CD8-positive, alpha-beta memory T cell (primary cell): ENCODE measurements around the gene ANKMY2. TPM values are rescaled to one million over a fixed set of nuclear protein-coding genes. Genes with fewer than 3 reads are reported as not detected.
A peak's percentile ranks its signal among the peaks of the same experiment; 100 is the strongest.
"Not testable (repeated sequence)": the region's sequence is repeated elsewhere in the genome, so short reads cannot be mapped to it uniquely, and the experiment has no call there.

ENCODE experiments used
- CTCF ChIA-PET: fragments of 350-600 bp; sonication (Branson Sonifier 250); formaldehyde crosslinking; loops from one replicate; lab custom pipeline; 2021; ENCODE audit warnings: antibody characterized with exemption; lab: Charles Lee
- POLR2A ChIA-PET: fragments of 350-600 bp; sonication (Branson Sonifier 250); formaldehyde crosslinking; loops from one replicate; lab custom pipeline; 2021; ENCODE audit warnings: antibody characterized with exemption; lab: Charles Lee
- DNase-seq, 5 donors: peaks; one replicate each; pipeline versions ENCODE4 v3.0.0 to v3.0.0-alpha.2; 2020 to 2022; ENCODE audit warnings: mixed read lengths in 1 of 5
- H3K27ac ChIP-seq: one replicate; pipeline ENCODE4 v1.7.0; 2013; ENCODE audit warnings: low read depth, mild to moderate bottlenecking, low read length, moderate library complexity
- H3K27me3 ChIP-seq: 2 replicates; pipeline ENCODE4 v1.7.0; 2013; ENCODE audit warnings: low read length, mild to moderate bottlenecking; ENCODE audit not compliant: insufficient read depth, poor library complexity, severe bottlenecking
- H3K36me3 ChIP-seq: 2 replicates; pipeline ENCODE4 v1.7.0; 2013; ENCODE audit warnings: mild to moderate bottlenecking, low read length, moderate library complexity; ENCODE audit not compliant: insufficient read depth
- H3K4me1 ChIP-seq: 2 replicates; pipeline ENCODE4 v1.7.0; 2013; ENCODE audit warnings: mild to moderate bottlenecking, low read length, moderate library complexity; ENCODE audit not compliant: insufficient read depth
- H3K4me3 ChIP-seq: 2 replicates; pipeline ENCODE4 v1.7.0; 2013; ENCODE audit warnings: mild to moderate bottlenecking, low read length
- H3K9me3 ChIP-seq: 2 replicates; pipeline ENCODE4 v1.7.0; 2013; ENCODE audit warnings: mild to moderate bottlenecking, low read length
- H3K27ac Mint-ChIP-seq, 8 donors: one replicate each; pipeline ENCODE4 v1.8.0; 2020 to 2021; ENCODE audit warnings: mixed read lengths in 8 of 8, mild to moderate bottlenecking in 6 of 8, inconsistent platforms in 3 of 8, moderate library complexity in 3 of 8
- H3K27me3 Mint-ChIP-seq, 2 donors: one replicate each; pipeline ENCODE4 v1.8.0; 2020 to 2021; ENCODE audit warnings: mixed read lengths in 2 of 2, mild to moderate bottlenecking in 1 of 2, moderate library complexity in 1 of 2
- H3K36me3 Mint-ChIP-seq, 3 donors: one replicate each; pipeline ENCODE4 v1.8.0; 2020 to 2021; ENCODE audit warnings: mixed read lengths in 3 of 3, inconsistent platforms in 1 of 3, mild to moderate bottlenecking in 1 of 3
- H3K4me1 Mint-ChIP-seq, 3 donors: one replicate each; pipeline ENCODE4 v1.8.0; 2020 to 2021; ENCODE audit warnings: mixed read lengths in 3 of 3, inconsistent platforms in 1 of 3, mild to moderate bottlenecking in 1 of 3
- H3K4me3 Mint-ChIP-seq, 7 donors: one replicate each; pipeline ENCODE4 v1.8.0; 2020 to 2021; ENCODE audit warnings: mixed read lengths in 7 of 7, mild to moderate bottlenecking in 6 of 7, moderate library complexity in 4 of 7, inconsistent platforms in 2 of 7
- H3K9me3 Mint-ChIP-seq, 5 donors: one replicate each; pipeline ENCODE4 v1.8.0; 2020 to 2022; ENCODE audit warnings: mixed read lengths in 5 of 5, mild to moderate bottlenecking in 3 of 5, moderate library complexity in 2 of 5, inconsistent platforms in 1 of 5
- polyA plus RNA-seq: library from polyadenylated mRNA; unstranded; fragments of 300-500 nt; fragmentation: Illumina TruSeq; gene quantifications from one replicate; pipeline ENCODE4 v1.2.3, GENCODE V29; 2021
- total RNA-seq, 2 experiments: library from RNA; stranded (reverse); gene quantifications; one replicate each; pipeline ENCODE4 v1.2.3, GENCODE V29; 2021

ANKMY2 gene
- total and polyA plus RNA-seq, 3 experiments from 2014 or later: 10.7 to 20.1 (median 10.9) TPM

- CTCF ChIA-PET: no interaction called here
- peaks cover 16 to 62% (median 18%) of the 10 kb centered on the region in 3 donors for H3K36me3 Mint-ChIP-seq
- no peak overlapping the region for H3K4me3 Mint-ChIP-seq
- Histone ChIP-seq H3K36me3 (no peaks in the 10 kb centered on the region), H3K4me1 (no peaks in the 10 kb centered on the region), H3K9me3 (no peaks in the 10 kb centered on the region), H3K4me3 (no peak overlapping the region), H3K27me3 (no peaks in the 10 kb centered on the region), H3K27ac (peak overlapping the region; percentile 25)
- no peak overlapping the region for H3K27ac Mint-ChIP-seq
- DNase-seq: no peak
- peaks cover 12 to 46% (median 25%) of the 10 kb centered on the region in 3 donors for H3K4me1 Mint-ChIP-seq
- H3K9me3 Mint-ChIP-seq: peaks cover 0 to 2% (median 0%) of the 10 kb centered on the region in 5 donors
- no peaks in the 10 kb centered on the region for H3K27me3 Mint-ChIP-seq
- POLR2A ChIA-PET: no interaction called here
These were observed 23.4 kb upstream of the ANKMY2 start for GRCh38 chr7:16668978-16669377.

DNA sequence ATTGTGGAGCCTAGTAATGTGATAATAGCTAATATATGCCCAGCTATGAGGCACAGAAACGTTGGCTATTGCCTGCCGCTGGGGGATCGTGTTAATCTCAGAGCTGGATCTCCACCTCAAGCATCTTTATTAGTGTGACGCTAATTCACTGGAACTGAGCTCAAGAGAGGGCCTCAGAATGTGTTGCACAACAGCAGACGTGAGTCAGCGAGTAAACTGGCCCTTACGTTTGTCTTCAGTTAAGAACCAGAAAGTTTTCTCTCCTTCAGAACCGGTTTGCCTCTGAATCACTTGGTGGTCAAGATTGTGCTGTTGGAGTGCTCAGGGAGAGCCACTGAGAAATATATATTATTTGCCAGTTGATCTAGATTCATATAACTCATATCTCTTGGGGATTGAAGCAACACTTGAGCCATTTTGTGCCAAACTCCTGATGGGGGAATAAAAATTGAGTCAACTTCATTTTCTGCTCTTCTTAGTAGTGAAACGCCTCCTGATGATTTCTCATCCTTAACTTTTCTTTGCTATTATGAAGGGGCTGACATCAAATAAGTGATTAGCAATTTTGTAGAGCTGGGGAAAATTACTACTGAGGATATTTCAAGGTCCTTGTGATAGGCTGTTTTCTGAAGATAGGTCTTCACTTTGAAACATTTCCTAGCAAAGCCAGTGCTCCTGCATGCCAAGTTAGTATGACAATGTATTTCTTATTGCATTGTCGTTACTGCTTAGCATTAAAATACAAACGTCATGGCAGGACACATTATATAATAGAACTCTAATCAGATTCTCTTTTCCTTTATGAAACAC, 22.7 kb upstream of the ANKMY2 start:
- Mint-ChIP-seq H3K36me3 (peaks cover 16 to 62% (median 18%) of the 10 kb centered on the region in 3 donors), H3K4me1 (peaks cover 12 to 50% (median 25%) of the 10 kb centered on the region in 3 donors), H3K4me3 (no peak overlapping the region), H3K27ac (peak overlapping the region in 1 of 8 donors; percentile 10), H3K9me3 (peaks cover 0 to 2% (median 0%) of the 10 kb centered on the region in 5 donors), H3K27me3 (no peaks in the 10 kb centered on the region)
- Histone ChIP-seq H3K27me3 (no peaks in the 10 kb centered on the region), H3K4me3 (no peak overlapping the region), H3K36me3 (no peaks in the 10 kb centered on the region), H3K4me1 (no peaks in the 10 kb centered on the region), H3K27ac (peak overlapping the region; percentile 25), H3K9me3 (no peaks in the 10 kb centered on the region)
- no peak for DNase-seq
- CTCF ChIA-PET: no interaction called here
- POLR2A ChIA-PET: no interaction called here

DNA sequence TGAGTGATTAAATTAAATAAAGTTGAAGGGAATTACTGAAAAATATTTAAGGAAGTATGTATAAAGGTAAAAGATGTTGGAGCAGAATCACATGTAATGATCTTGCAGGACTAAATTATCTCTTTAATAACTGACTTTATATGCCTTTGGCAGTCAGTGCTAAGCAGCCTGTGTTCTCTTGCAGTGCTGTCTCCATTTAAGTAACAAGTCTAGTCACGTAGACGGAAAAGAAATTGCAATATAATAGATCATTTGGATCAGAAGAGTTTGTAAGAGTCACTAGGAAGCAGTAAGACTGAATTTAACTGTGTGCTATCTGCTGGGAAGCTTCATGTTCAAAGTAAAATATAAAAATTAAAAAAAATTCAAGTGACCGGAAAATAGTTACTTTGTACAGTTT, 21.8 kb upstream of the ANKMY2 start:
- no peaks in the 10 kb centered on the region for H3K36me3 ChIP-seq
- no peaks in the 10 kb centered on the region for H3K9me3 ChIP-seq
- H3K27me3 Mint-ChIP-seq: no peaks in the 10 kb centered on the region
- H3K9me3 Mint-ChIP-seq: peaks cover 0 to 2% (median 0%) of the 10 kb centered on the region in 5 donors
- H3K27me3 ChIP-seq: no peaks in the 10 kb centered on the region
- H3K4me3 ChIP-seq: no peak overlapping the region
- DNase-seq: no peak
- H3K27ac ChIP-seq: no peak overlapping the region
- peaks cover 15 to 56% (median 16%) of the 10 kb centered on the region in 3 donors for H3K36me3 Mint-ChIP-seq
- H3K27ac Mint-ChIP-seq: no peak overlapping the region
- CTCF ChIA-PET: no interaction called here
- H3K4me1 ChIP-seq: no peaks in the 10 kb centered on the region
- no peak overlapping the region for H3K4me3 Mint-ChIP-seq
- peaks cover 13 to 54% (median 30%) of the 10 kb centered on the region in 3 donors for H3K4me1 Mint-ChIP-seq
- POLR2A ChIA-PET: no interaction called here

- no peak overlapping the region for H3K4me3 ChIP-seq
- ChIA-PET POLR2A (no interaction called here), CTCF (no interaction called here)
- H3K36me3 ChIP-seq: no peaks in the 10 kb centered on the region
- H3K4me1 Mint-ChIP-seq: peaks cover 18 to 46% (median 40%) of the 10 kb centered on the region in 3 donors
- no peak for DNase-seq
- H3K4me3 Mint-ChIP-seq: no peak overlapping the region
- H3K4me1 ChIP-seq: no peaks in the 10 kb centered on the region
- H3K27ac Mint-ChIP-seq: peak overlapping the region in 1 of 8 donors; percentile 67
- H3K27me3 ChIP-seq: no peaks in the 10 kb centered on the region
- peaks cover 0 to 15% (median 6%) of the 10 kb centered on the region in 3 donors for H3K36me3 Mint-ChIP-seq
- peaks cover 0 to 2% (median 0%) of the 10 kb centered on the region in 5 donors for H3K9me3 Mint-ChIP-seq
- no peaks in the 10 kb centered on the region for H3K27me3 Mint-ChIP-seq
- H3K9me3 ChIP-seq: no peaks in the 10 kb centered on the region
- no peak overlapping the region for H3K27ac ChIP-seq
These were observed 16.4 kb upstream of the ANKMY2 start for GRCh38 chr7:16661924-16662323.

DNA sequence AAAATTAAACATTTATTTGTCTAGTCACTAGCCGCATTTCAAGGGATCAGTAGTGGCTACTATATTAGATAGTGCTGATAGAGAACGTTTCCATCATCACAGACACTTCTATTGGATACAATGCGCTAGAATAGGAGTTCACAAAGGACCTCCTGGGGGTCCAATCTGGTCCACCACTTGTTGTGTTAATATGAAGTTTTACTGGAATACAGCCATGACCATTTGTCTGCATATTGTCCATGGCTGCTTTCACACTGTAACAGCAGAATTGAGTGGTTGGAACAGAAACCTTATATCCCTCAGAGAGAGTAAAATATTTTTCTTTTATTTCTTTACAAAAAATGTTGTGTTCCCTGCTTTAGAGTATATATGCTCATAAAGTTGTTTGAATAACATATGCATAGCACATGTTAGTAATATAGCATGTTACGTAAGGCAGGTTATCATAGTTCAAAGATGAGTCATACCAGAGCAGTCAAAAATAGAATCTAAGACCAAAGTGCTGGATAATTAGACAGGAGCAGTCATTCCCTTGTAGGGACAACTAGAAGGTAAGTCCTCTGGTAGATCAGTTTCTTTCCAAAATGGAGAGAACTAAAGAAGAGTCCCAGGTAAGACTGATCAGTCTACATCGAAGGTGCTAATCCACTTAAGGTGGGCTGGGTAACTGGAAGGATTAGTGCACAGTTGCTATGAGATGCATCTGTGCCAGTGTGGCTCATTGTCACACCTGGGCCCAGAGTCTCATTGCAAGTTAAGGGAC, 15.3 kb upstream of the ANKMY2 start:
- CTCF ChIA-PET: interaction anchor here (0.6 kb wide), 1 partner anchor 639 kb away, joined by 4 read pairs; no protein-coding TSS in a partner anchor
- no peaks in the 10 kb centered on the region for H3K27me3 Mint-ChIP-seq

GRCh38 chr7:16659854-16660497, 14.4 kb upstream of the ANKMY2 start:
- H3K27ac ChIP-seq, DNase-seq, H3K4me1 ChIP-seq, H3K4me3 Mint-ChIP-seq, POLR2A ChIA-PET, H3K36me3 ChIP-seq, H3K4me3 ChIP-seq, H3K27me3 ChIP-seq, H3K27me3 Mint-ChIP-seq, H3K9me3 Mint-ChIP-seq, H3K36me3 Mint-ChIP-seq, H3K27ac Mint-ChIP-seq, H3K9me3 ChIP-seq: not testable (repeated sequence)
- CTCF ChIA-PET: interaction anchor here (0.6 kb wide), 1 partner anchor 638 kb away, joined by 4 read pairs; no protein-coding TSS in a partner anchor
- H3K4me1 Mint-ChIP-seq: peaks cover 23 to 59% (median 53%) of the 10 kb centered on the region in 3 donors

More for the DNA sequence above, 15.3 kb upstream of the ANKMY2 start:
- Mint-ChIP-seq H3K4me1 (peaks cover 21 to 56% (median 48%) of the 10 kb centered on the region in 3 donors), H3K36me3 (peaks cover 0 to 13% (median 6%) of the 10 kb centered on the region in 3 donors), H3K27ac (peak overlapping the region in 1 of 8 donors; percentile 72), H3K9me3 (peaks cover 0 to 2% (median 0%) of the 10 kb centered on the region in 5 donors), H3K4me3 (no peak overlapping the region)
- POLR2A ChIA-PET: no interaction called here
- no peak overlapping the region for H3K27ac ChIP-seq
- no peak for DNase-seq
- H3K9me3 ChIP-seq: no peaks in the 10 kb centered on the region
- no peaks in the 10 kb centered on the region for H3K36me3 ChIP-seq
- peaks cover 8% of the 10 kb centered on the region for H3K4me1 ChIP-seq
- H3K4me3 ChIP-seq: no peak overlapping the region
- H3K27me3 ChIP-seq: no peaks in the 10 kb centered on the region

DNA sequence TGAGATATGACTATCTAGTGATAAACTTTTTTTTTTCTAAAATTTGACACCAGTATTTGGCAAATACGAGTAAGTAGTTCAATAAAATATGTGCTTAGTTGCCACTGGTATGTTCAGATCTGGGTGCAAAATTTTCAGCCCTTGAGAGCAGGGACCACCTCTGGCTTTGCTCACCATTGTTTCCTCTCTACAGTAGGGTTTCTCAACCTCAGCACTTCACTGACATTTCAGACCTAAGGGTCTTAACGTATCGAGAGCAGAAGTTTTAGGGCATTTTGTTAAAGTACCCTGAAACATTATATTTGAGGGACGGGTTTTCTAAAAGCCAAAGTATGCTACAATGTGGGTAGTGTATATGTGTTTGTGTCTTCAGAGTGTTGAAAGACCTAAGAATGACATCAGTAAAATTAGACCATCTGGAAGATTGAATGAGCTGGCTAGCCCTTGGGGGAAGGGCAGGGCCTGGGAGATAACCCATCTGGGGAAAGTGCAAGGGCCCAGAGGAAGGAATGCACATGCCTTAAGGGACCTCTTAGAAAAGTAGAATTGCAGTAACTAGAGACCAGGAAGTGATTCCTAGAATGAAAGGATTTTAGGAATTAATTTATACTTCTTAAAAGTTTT, 12.2 kb upstream of the ANKMY2 start:
- peaks cover 27 to 58% (median 56%) of the 10 kb centered on the region in 3 donors for H3K4me1 Mint-ChIP-seq
- H3K27me3 Mint-ChIP-seq: no peaks in the 10 kb centered on the region
- H3K4me3 Mint-ChIP-seq: no peak overlapping the region
- H3K9me3 Mint-ChIP-seq: no peaks in the 10 kb centered on the region
- no peak overlapping the region for H3K27ac Mint-ChIP-seq
- POLR2A ChIA-PET: no interaction called here
- no peaks in the 10 kb centered on the region for H3K36me3 ChIP-seq
- no peak overlapping the region for H3K4me3 ChIP-seq
- H3K9me3 ChIP-seq: no peaks in the 10 kb centered on the region
- H3K4me1 ChIP-seq: peaks cover 15% of the 10 kb centered on the region
- H3K27me3 ChIP-seq: no peaks in the 10 kb centered on the region
- CTCF ChIA-PET: no interaction called here
- H3K36me3 Mint-ChIP-seq: peaks cover 0 to 8% (median 2%) of the 10 kb centered on the region in 3 donors
- no peak for DNase-seq
- H3K27ac ChIP-seq: no peak overlapping the region
